Stomach (tissue), 4 donors: ENCODE measurements around the gene CHD5.

Experiments
- CTCF ChIP-seq, 7 experiments: fragments of 450-650 bp in 4 of 7; fragments of 200-600 bp in 3 of 7; sonication (generic) in 3 of 7; IDR thresholded peaks; one replicate each; pipeline ENCODE4 v1.5.1; 2016 to 2019; ENCODE audit warnings: antibody characterized with exemption in 7 of 7, control low read depth in 2 of 7, mild to moderate bottlenecking in 1 of 7
- POLR2AphosphoS5 ChIP-seq, 3 donors: sonication (generic); formaldehyde crosslinking; IDR thresholded peaks; one replicate each; pipeline ENCODE4 v1.6.1; 2016; ENCODE audit warnings: antibody characterized with exemption in 3 of 3

GRCh38 chr1:6222636-6223035 is 42.5 kb upstream of the CHD5 start:
- TF ChIP-seq CTCF (IDR thresholded peaks at IDR 0.05), result no peak
- no peak for TF ChIP-seq POLR2AphosphoS5 (IDR thresholded peaks at IDR 0.05)
